Glomerular visceral epithelial cell (primary cell): Measurements from ENCODE around the gene MEGF10.
"Not testable (repeated sequence)": the region's sequence is repeated elsewhere in the genome, so short reads cannot be mapped to it uniquely, and the experiment has no call there.

Experiments used
- DNase-seq: peaks from one replicate; pipeline ENCODE4 v3.0.0-alpha.2; 2016; ENCODE audit errors: extremely low spot score

MEGF10 gene

GRCh38 chr5:127290019-127290945 is at the start of gene MEGF10:
TSS of gene MEGF10 (plus strand) at chr5:127290796. CDS start at chr5:127331309, 40,513 bp downstream.
- peak; percentile 56 for DNase-seq

GRCh38 chr5:127243011-127243410 is 47.6 kb upstream of the MEGF10 start:
- DNase-seq, result no peak

GRCh38 chr5:127254729-127255284 is 35.8 kb upstream of the MEGF10 start:
- peak; percentile 85 for DNase-seq

GRCh38 chr5:127256886-127257597 is 33.6 kb upstream of the MEGF10 start:
- no peak for DNase-seq

- DNase-seq, result no peak
Observed at GRCh38 chr5:127260686-127261085, 29.9 kb upstream of the MEGF10 start.

DNA sequence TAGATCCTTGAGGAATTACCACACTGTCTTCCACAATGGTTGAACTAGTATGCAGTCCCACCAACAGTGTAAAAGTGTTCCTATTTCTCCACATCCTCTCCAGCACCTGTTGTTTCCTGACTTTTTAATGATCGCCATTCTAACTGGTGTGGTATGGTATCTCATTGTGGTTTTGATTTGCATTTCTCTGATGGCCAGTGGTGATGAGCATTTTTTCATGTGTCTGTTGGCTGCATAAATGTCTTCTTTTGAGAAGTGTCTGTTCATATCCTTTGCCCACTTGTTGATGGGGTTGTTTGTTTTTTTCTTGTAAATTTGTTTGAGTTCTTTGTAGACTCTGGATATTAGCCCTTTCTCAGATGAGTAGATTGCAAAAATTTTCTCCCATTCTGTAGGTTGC is 25.1 kb upstream of the MEGF10 start:
- not testable (repeated sequence) for DNase-seq

DNA sequence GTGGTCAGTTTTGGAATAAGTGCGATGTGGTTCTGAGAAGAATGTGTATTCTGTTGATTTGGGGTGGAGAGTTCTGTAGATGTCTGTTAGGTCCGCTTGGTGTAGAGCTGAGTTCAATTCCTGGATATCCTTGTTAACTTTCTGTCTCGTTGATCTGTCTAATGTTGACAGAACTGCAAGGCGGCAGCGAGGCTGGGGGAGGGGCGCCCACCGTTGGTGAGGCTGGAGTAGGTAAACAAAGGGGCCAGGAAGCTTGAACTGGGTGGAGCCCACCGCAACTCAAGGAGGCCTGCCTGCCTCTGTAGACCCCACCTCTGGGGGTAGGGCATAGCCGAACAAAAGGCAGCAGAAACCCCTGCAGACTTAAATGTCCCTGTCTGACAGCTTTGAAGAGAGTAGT is 22.3 kb upstream of the MEGF10 start:
- not testable (repeated sequence) for DNase-seq

DNA sequence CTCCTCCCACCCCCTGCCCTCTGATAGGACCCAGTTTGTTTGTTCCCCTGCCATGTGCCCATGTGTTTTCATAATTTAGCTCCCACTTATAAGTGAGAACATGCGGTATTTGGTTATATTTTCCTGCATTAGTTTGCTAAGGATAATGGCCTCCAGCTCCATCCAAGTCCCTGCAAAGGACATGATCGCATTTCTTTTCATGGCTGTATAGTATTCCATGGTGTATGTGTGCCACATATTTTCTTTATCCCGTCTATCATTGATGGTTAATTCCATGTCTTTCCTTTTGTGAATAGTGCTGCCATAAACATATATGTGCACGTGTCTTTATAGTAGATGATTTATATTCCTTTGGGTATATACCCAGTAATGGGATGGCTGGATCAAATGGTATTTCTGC is 19.9 kb upstream of the MEGF10 start:
- DNase-seq, result not testable (repeated sequence)

- DNase-seq, result no peak
Observed at GRCh38 chr5:127275641-127276193, 14.9 kb upstream of the MEGF10 start.

DNA sequence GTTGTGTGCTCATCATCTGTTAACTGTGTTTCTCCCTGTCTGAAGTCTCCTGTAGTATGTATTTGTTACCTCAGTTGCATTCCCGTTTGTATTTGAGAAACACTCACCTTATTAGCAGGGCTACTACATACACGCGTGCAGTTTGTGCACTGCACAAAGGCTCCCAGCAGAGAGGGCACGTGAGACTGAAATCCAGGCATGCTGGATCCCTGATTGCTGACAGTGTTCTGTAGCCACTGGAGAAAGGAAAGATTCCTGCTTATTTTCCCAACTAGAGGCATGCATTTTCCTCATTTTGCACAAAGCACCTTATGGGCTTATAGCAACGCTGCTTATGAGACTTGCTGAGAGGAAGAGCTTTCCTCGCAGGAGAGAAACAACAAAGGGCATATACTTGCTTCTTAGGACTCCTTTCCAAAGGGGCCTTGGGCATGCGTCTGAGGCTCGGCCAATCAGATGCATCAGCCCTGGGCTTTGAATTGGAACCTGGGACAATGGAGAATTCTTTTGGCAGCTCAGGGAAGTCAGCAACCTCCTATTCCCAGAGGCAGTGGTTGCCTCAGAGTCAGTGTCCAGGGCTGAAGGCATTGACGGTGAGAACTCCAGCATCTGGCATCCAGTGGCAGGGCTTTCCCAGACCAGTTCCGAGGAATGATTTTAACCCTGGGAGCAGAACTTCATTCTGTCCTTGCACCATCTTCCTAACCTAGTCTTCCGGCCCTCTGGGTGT is 9.9 kb upstream of the MEGF10 start:
- DNase-seq, result no peak

GRCh38 chr5:127281609-127282008 is 9.0 kb upstream of the MEGF10 start:
- no peak for DNase-seq

GRCh38 chr5:127288676-127289075 is 1.9 kb upstream of the MEGF10 start:
- no peak for DNase-seq

- no peak for DNase-seq
Observed at GRCh38 chr5:127290946-127291693, 524 bp downstream of the MEGF10 start.

DNA sequence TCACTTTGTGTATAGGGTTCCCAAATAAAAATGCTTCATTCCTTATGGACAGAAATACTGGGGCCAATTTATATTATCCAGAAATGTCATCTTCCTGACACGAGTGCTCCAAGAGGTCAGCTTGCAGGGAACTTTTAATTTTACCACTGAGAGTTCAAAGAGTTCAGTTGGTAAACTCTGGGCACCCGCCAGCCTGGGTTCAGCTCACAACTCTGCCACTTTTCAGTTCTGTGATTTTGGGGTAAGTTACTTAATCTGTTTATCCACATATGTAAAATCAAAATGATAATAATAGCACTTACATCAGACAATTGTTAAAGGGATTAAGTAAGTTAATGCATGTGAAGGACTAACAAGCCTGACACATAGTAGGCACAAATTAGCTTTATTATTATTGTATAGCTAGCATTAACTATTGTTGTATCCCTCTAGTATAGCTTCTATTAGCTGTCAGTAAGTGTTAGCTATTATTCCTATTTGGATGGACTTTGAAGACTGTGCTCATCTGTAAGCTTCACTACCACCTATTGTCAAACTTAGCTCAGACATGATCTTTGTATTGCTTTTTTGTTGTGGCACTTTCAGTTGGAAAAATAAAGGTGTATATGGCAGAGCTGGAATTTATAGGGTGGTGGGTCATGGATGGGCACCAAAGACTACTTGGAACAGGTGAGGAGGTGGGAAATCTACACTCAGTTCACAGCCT is 1.6 kb downstream of the MEGF10 start:
- DNase-seq, result no peak

- no peak for DNase-seq
Observed at GRCh38 chr5:127293373-127293772, 2.8 kb downstream of the MEGF10 start.

- no peak for DNase-seq
Observed at GRCh38 chr5:127294829-127295228, 4.2 kb downstream of the MEGF10 start.

DNA sequence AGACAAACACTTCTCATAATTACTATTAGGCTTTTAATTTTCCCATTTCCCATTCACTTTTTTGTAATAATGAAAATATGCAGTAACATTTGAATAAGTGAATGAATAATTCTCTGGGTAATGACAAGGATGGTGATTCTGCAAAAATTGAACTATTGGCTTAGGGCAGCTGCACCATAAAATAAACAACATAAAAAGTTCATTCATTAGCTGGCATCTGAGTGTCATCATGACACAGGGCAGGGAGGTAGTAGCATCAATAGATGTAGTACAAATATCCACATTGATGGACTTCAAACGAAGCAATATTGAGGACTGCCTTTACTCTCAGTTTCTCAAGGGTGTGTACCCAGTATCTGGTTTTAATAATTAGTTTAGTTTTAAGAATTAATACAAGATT is 4.9 kb downstream of the MEGF10 start:
- no peak for DNase-seq

GRCh38 chr5:127296321-127296720 is 5.7 kb downstream of the MEGF10 start:
- peak; percentile 48 for DNase-seq

DNA sequence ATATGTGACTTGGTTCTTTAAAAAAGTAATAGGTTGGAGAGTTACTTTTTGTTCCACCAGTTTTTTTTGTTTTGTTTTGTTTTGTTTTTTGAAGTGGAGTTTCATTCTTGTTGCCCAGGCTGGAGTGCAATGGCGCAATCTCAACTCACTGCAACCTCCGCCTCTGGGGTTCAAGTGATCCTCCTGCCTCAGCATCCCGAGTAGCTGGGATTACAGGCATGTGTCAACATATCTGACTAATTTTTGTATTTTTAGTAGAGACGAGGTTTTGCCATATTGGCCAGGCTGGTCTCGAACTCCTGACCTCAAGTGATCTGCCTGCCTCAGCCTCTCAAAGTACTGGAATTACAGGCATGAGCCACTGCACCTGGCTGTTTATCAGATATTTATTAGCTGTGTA is 6.3 kb downstream of the MEGF10 start:
- not testable (repeated sequence) for DNase-seq

DNA sequence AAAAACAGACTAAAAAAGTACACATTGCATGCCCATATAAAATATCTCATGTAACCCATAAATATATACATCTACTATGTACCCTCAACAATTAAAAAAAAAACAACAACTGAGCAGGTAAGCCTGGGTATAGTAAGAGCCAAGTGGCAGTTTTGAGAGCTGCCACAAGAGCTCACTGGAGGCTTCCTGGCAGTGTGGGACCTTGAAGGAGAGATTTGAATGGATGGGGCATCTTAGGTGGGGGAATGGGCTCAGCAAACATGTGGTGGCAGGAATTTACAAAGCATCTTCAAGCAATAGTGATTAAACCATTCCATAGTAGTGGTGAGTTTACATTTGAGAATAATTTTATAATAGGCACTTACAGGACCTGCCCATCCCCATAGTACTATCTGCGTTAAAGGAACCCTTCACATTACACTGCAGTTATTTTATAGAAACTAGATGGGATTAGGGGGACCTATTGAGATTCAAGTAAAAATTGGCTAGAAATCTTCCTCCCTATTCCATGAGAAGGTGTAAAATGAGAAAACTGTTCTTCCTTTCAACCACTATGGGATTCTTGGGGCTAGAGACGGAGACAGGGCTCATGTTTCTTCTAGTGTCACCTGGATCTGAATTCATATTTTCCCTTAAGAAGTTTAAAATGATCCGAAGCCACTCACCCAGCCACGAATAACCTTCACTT is 6.9 kb downstream of the MEGF10 start:
- DNase-seq, result no peak
